ENCODE measurements around the gene RAPGEF2.
"Not testable (repeated sequence)": the region's sequence is repeated elsewhere in the genome, so short reads cannot be mapped to it uniquely, and the experiment has no call there.

Gene RAPGEF2

DNA sequence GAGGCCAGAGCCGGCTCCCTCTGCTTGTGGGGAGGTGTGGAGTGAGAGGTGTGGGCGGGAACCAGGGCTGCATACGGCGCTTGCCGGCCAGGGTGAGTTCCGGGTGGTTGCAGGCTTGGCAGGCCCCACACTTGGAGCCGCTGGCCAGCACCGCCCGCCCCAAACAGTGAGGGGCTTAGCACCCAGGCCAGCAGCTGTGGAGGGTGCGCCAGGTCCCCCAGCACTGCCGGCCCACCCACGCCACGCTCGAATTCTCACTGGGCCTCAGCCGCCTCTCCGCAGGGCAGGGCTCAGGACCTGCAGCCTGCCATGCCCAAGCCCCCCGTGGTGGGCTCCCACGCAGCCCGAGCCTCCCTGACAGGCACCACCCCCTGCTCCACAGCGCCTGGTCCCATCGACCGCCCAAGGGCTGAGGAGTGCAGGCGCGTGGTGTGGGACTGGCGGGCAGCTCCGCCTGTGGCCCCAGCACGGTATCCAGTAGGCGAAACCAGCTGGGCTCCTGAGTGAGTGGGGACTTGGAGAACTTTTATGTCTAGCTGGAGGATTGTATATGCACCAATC is 275.3 kb downstream of the RAPGEF2 start:
- DNase-seq: no peak

DNA sequence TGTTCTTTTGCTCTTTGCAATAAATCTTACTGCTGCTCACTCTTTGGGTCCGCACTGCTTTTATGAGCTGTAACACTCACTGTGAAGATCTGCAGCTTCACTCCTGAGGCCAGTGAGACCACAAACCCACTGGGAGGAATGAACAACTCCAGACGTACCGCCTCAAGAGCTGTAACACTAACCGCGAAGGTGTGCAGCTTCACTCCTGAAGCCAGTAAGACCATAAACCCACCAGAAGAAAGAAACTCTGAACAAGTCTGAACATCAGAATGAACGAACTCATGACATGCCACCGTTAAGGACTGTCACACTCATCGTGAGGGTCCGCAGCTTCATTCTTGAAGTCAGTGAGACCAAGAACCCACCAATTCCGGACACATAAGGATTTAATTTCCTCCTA is 276.2 kb downstream of the RAPGEF2 start:
- DNase-seq: not testable (repeated sequence)

DNA sequence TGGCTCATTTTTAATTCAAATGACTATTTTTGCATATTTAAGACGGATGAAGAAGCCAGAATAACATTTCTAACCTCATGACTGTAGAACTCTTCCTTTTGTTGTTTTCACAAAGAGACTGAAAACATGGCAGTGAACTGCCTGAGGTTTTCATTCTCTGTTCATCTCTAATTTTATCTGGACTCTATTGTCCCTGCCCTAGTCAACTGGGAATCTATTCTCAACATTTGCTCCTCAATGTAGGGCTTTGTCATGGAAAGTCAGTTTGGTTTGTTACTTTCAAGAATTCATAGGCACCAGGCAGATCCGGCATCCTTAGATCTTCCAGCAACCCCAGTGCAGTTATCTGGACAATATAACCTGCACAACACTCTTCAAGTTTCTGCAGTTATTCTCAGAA is 277.0 kb downstream of the RAPGEF2 start:
- DNase-seq: no peak

DNA sequence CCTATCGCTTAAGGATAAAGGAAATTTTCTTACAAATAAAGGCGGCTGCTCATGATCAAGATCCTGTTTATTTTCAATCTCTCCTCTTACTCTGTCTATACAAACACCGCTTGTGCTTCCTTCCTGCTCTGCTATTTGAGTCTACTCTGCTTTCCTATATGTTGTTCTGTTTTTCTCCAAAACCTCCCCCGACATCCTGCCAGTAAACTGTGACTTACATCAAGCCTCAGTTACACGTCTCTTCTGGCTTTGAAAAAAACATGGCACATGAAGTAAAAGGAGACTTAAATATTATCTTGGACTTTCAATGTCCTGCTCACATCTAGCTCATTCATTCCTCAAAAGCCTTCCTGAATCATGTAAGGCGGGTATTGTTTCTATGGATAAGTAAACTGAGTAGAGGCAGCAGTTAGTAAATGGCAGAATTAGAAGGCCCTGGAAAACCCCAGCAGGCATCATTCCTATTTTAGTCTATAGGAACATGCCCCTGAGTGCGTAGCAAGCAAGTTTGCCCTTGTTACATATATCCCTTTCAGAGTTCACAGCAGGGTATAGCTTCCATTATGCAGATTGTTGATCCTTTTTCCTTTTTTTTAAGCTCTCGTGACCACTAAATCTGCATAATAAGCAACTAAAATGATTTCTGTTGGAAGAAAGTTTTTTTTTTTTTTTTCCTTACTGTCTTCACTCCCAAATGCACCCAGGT is 280.1 kb downstream of the RAPGEF2 start:
- DNase-seq: peak in 1 of 2 donors; percentile 11

DNA sequence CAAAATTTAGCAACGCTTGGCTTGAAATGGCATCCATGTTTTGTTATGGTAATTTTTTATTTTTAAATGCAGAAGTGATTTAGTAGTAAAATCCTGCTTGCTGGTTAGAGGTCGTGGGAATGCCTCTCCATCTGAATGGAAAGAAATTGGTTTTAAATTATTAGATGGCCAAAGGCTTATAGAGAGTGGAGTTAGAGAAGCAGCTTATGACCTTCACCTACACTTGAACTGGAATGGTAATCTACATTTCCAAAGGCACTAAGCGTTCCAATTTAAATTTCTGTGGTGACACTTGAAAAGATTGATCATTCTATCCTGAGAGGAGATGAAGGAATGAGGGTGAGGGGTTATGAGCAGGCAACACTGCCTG is 280.7 kb downstream of the RAPGEF2 start:
- no peak for DNase-seq

DNA sequence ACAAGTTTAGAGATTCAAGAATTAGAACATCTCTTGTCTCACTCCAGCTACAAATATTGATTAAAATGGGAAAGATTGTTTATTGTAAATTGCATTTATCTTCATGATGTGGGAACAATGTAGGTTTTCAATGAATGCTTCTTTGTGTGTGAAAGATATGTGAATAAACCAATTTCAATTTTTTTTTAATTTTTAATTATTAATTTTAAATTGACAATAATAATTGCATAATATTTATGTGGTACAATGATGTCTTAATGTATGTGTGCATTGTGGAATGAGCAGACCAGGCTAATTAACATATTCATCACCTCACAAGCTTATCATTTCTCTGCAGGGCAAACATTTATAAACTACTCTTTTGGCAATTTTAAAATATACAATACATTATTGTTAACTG is 281.1 kb downstream of the RAPGEF2 start:
- no peak for DNase-seq

DNA sequence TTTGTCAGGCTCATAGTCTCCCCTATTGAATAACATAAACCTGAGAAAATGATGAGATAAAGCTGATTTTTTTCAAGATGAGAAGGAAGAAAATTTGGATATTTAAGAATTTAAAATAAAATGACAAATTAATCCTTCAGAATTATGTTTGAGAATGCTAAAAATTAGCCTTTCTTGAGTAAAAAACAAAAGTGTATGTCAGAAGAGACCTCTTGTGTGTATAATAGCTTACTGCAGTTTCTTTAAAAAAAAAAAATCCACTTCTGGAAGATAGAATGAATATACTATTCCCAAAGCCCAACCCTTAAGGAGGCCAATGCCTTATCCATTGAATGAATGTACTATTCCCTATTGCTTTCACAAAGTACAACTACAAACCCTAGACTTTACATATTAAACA is 281.8 kb downstream of the RAPGEF2 start:
- DNase-seq: no peak

DNA sequence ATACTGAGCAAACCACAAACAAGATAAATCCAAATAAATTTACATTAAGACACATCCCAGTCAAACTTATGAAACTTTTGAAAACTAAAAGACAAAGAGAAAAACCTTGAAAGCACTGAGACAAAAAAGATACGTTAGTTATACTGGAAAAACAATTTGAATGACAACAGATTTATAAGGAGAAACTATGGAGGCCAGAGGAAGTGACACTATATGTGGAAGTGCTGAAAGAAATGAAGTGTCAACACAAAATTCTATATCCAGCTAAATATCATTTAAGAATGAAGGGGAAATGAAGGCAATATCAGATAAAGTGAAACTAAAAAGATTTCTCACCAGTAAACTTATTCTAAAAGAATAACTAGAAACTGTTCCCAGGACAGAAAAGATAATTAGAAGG is 283.7 kb downstream of the RAPGEF2 start:
- no peak for DNase-seq

DNA sequence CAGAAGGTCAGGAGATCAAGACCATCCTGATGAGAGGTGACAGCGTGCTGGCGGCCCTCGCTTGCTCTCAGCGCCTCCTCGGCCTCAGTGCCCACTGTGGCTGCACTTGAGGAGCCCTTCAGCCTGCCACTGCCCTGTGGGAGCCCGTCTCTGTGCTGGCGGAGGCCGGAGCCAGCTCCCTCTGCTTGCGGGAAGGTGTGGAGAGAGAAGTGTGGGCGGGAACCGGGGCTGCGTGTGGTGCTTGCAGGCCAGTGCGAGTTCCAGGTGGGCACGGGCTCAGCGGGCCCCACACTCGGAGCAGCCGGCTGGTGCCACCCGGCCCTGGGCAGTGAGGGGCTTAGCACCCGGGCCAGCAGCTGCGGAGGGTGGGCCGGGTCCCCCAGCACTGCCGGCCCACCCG is 286.9 kb downstream of the RAPGEF2 start:
- no peak for DNase-seq

DNA sequence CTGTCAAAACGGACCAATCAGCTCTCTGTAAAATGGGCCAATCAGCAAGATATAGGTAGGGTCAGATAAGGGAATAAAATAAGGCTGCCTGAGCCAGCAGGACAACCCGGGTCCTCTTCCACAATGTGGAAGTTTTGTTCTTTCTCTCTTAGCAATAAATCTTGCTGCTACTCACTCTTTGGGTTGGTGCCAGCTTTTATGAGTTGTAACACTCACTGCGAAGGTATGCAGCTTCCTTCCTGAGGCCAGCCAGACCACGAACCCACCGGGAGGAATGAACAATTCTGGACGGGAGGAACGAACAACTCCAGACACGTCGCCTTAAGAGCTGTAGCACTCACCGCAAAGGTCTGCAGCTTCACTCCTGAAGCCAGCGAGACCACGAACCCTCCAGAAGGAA is 287.8 kb downstream of the RAPGEF2 start:
- DNase-seq: no peak

DNA sequence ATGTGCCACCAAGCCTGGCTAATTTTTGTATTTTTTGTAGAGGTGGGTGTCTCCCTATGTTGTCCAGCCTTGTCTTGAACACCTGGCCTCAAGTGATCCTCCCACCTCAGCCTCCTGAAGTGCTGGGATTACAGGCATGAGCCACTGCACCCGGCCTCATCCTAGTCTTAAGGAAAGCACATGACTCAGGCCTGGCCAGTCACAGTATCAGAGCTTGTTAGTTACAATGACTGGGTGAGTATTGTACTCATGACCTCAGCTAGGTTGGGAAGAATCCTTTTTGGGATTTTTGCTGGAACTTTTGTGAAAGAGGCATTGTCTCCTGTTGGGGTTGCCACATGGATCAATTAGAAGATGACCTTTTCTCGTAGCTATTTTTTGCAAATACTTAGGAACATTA is 292.8 kb downstream of the RAPGEF2 start:
- DNase-seq: no peak

DNA sequence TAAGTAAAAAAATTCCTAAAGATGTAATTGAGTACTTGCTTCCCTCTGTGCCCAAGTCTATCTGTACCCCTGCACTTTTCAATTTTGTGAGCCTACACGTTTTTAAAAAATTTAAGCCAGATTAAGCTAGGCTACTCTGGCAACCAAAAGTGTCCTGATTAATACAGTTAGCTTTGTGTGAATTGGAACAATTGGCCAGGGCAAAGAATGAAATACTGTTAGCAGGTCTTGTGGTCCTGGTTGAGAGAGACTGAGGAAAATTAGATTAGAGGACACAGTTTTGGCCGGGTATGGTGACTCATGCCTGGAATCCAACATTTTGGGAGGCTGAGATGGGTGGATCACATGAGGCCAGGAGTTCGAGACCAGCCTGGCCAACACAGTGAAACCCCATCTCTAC is 293.3 kb downstream of the RAPGEF2 start:
- no peak for DNase-seq

DNA sequence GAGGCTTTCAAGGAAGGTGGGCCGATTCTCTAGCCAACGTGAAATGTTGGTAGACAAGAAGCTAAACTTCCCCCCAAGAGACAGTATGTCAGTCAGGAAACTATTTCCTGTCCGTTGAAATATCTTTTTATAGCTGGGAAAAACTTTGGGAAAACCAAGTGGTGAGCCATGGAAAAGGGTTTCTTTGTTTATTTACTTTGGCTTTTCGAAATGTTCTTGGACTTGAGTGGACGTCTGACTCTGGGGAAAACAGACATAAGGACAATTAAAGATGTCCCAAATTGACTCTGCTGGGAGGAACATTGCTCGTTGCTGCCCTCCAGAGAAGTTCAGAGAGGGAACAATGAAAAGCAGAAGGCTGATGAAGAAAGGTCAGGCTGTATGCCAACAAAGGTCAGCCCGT is 295.4 kb downstream of the RAPGEF2 start:
- DNase-seq: no peak

DNA sequence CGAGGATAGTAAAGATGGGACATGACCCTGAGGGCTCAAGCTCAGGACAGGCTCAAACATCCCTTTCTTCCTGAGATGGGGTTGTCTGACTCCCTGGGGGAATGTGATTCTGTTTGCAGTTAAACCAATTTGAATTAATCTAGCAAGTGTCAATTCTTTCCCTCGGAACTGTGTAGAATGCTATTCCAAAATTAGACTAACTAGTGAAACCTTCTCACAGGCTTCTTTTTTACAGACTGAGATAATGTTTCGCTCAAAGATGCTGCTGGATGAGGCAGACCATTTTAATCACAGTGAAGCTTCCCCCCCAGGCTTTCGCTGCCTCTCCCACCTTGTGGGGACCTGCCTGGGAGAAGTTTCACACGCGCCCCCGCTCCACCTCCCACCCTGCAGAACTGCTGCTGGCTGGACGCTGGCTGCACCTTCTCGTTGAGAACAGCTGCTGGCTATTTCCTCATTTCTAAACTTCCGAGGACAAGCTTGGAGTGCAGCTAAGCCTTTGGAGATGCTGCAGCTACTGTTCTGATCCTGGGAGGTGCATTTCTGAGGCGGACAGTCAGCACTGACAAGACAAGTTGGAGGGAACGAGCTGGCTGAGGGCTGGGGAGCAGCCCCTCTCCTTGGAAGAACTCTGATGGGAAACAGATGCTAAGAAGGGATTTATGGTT is 297.8 kb downstream of the RAPGEF2 start:
- DNase-seq: peak; percentile 30 to 41

DNA sequence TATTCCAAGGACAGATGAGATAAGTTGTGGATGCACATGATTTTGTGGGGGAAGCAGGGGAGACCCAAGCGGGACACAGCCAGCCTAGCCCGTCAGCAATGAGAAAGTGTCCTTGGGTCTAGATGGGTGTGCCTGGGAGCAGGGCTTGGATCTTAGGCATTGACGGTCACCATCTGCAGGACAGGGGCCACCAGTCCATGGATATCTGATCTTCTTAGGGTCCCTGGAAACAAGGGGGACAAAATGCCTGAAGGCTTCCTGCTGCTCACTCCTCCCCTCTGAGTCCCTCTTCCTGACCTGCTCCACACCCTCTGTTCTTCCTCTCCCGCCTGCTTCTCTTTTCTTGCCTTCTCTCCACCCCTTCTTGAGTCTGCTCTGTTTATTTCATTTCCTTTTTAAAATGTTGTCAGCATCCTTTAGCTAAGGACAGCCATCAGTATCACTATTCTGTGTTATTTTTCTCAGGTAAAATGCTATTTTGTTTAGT is 298.4 kb downstream of the RAPGEF2 start:
- DNase-seq: peak in 1 of 2 donors; percentile 27

DNA sequence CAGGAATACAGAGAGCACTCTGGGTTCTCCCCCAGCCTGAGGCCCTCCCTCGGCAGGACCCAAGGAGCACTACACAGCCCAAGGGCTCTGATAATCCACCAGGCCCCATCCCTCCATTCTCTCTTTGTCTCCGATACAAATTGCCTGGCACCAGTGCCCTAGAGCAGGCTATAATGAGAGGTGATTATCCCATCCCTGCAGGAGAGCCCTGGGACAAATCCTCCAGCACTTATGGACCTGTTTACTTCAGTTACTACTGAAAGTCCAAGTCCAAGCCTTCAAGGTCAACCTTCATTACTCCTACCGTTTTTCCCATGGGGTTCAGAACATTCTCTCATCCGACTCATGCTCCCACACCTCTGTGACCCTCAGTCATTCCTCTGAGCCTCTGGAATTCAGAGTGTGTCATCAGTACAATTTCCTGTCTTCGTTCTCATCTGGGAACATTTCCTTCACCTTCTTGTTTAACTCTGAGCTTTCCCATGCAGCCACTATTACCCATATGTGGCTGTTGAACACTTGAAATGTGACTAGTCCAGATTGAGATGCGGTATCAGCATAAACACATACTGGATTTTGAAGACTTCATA is 299.0 kb downstream of the RAPGEF2 start:
- DNase-seq: no peak
